ENCODE results near the gene CALML3. TPM values are rescaled to one million over a fixed set of nuclear protein-coding genes. Genes with fewer than 3 reads are reported as not detected.

Gene CALML3
- total and polyA plus RNA-seq, 12 donors: 0.04 TPM; not detected in 11

- Histone ChIP-seq H3K36me3 (no peaks in the 10 kb centered on the region), H3K9me3 (peaks cover 0 to 16% (median 6%) of the 10 kb centered on the region in 11 donors), H3K4me1 (peaks cover 3 to 45% (median 36%) of the 10 kb centered on the region in 9 donors), H3K27me3 (no peaks in the 10 kb centered on the region), H3K27ac (peak overlapping the region; percentile 22 to 71 (median 65)), H3K4me3 (peak overlapping the region in 7 of 10 donors; percentile 1 to 36 (median 20))
- DNase-seq (no peak), ATAC-seq (no peak)
- TF ChIP-seq CTCF (IDR thresholded peaks at IDR 0.05): no peak
- WGBS, 2 donors: 35 to 54% methylated on average over 4 of the region's 4 CpGs
- intact Hi-C loops (cut with DNase I): loop anchor here in 1 of 10 donors (5.0 kb wide), 1 partner anchor 70 kb away; no protein-coding TSS in a partner anchor
Observed at GRCh38 chr10:5547681-5547930, 22.8 kb downstream of the CALML3 start.

GRCh38 chr10:5547931-5548660 lies 23.3 kb downstream of the CALML3 start:
- no peaks in the 10 kb centered on the region for H3K36me3 ChIP-seq
- peaks cover 3 to 45% (median 36%) of the 10 kb centered on the region in 9 donors for H3K4me1 ChIP-seq
- DNase-seq (no peak), ATAC-seq (peak in 4 of 8 donors; percentile 2 to 26 (median 16))
- WGBS, 2 donors: 53 to 63% methylated on average over 16 of the region's 16 CpGs
- H3K9me3 ChIP-seq: peaks cover 0 to 11% (median 4%) of the 10 kb centered on the region in 11 donors
- H3K27ac ChIP-seq: peak overlapping the region; percentile 22 to 71 (median 65)
- H3K27me3 ChIP-seq: no peaks in the 10 kb centered on the region
- intact Hi-C loops (cut with DNase I): loop anchor here in 1 of 10 donors (5.0 kb wide), 1 partner anchor 69 kb away; no protein-coding TSS in a partner anchor
- H3K4me3 ChIP-seq: peak overlapping the region in 7 of 10 donors; percentile 1 to 36 (median 20)
- no peak for TF ChIP-seq CTCF (IDR thresholded peaks at IDR 0.05)

- no peaks in the 10 kb centered on the region for H3K9me3 ChIP-seq
- no peaks in the 10 kb centered on the region for H3K36me3 ChIP-seq
- H3K27ac ChIP-seq: no peak overlapping the region
- no peak overlapping the region for H3K4me3 ChIP-seq
- no peak for DNase-seq
- H3K4me1 ChIP-seq: peaks cover 3 to 56% (median 36%) of the 10 kb centered on the region in 9 donors
- no peak for TF ChIP-seq CTCF (IDR thresholded peaks at IDR 0.05)
- intact Hi-C loops (cut with DNase I): loop anchor here in 1 of 10 donors (5.0 kb wide), 1 partner anchor 68 kb away; no protein-coding TSS in a partner anchor
- WGBS, 2 donors: 97% methylated on average over 16 of the region's 16 CpGs
- ATAC-seq: no peak
- H3K27me3 ChIP-seq: no peaks in the 10 kb centered on the region
Observed at GRCh38 chr10:5549462-5550249, 24.9 kb downstream of the CALML3 start.

- DNase-seq (no peak), ATAC-seq (no peak)
- no peaks in the 10 kb centered on the region for H3K9me3 ChIP-seq
- H3K4me3 ChIP-seq: no peak overlapping the region
- no peak for TF ChIP-seq CTCF (IDR thresholded peaks at IDR 0.05)
- H3K36me3 ChIP-seq: no peaks in the 10 kb centered on the region
- intact Hi-C loops (cut with DNase I): no loop called here
- 86 to 100% methylated on average over 1 of the region's 1 CpG for WGBS, 2 donors
- no peak overlapping the region for H3K27ac ChIP-seq
- H3K4me1 ChIP-seq: peaks cover 3 to 52% (median 32%) of the 10 kb centered on the region in 9 donors
- no peaks in the 10 kb centered on the region for H3K27me3 ChIP-seq
Observed at GRCh38 chr10:5550250-5550545, 25.4 kb downstream of the CALML3 start.

Measured in heart right ventricle (tissue), 16 donors.